Measurements from ENCODE around the gene CRACR2A. TPM values are rescaled to one million over a fixed set of nuclear protein-coding genes. Genes with fewer than 3 reads are reported as not detected.

The CRACR2A gene
- total RNA-seq, 2 donors from 2014 or later = 7.3 to 32.0 TPM

Other genes with a start within 250 kb of the CRACR2A start
- gene PARP11, start 120.3 kb upstream of the CRACR2A start, total RNA-seq = 10 to 100 TPM; 25.2 to 30.2 TPM